D721Med (cell line): Measurements from ENCODE around the gene LIPA.
A peak's percentile ranks its signal among the peaks of the same experiment; 100 is the strongest.

Experiments used
- DNase-seq: peaks from one replicate; pipeline ENCODE4 v3.0.0; 2011; ENCODE audit warnings: low spot score; ENCODE audit not compliant: insufficient read length
- FAIRE-seq: peaks from 2 replicates; lab custom pipeline; 2011; peaks lifted over from hg19 to GRCh38; lab: Jason Lieb, UNC
- TF ChIP-seq, protein P1 (sequence below): IDR thresholded peaks from 2 replicates; pipeline ENCODE4 v1.5.1; 2012; ENCODE audit warnings: mild to moderate bottlenecking, control low read depth; ENCODE audit not compliant: insufficient read depth; ENCODE audit errors: missing control alignments

The LIPA gene

GRCh38 chr10:89228962-89229361, 22.6 kb downstream of the LIPA start:
- FAIRE-seq (no peak), DNase-seq (no peak)
- TF ChIP-seq, protein P1, sequence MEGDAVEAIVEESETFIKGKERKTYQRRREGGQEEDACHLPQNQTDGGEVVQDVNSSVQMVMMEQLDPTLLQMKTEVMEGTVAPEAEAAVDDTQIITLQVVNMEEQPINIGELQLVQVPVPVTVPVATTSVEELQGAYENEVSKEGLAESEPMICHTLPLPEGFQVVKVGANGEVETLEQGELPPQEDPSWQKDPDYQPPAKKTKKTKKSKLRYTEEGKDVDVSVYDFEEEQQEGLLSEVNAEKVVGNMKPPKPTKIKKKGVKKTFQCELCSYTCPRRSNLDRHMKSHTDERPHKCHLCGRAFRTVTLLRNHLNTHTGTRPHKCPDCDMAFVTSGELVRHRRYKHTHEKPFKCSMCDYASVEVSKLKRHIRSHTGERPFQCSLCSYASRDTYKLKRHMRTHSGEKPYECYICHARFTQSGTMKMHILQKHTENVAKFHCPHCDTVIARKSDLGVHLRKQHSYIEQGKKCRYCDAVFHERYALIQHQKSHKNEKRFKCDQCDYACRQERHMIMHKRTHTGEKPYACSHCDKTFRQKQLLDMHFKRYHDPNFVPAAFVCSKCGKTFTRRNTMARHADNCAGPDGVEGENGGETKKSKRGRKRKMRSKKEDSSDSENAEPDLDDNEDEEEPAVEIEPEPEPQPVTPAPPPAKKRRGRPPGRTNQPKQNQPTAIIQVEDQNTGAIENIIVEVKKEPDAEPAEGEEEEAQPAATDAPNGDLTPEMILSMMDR: no peak

DNA sequence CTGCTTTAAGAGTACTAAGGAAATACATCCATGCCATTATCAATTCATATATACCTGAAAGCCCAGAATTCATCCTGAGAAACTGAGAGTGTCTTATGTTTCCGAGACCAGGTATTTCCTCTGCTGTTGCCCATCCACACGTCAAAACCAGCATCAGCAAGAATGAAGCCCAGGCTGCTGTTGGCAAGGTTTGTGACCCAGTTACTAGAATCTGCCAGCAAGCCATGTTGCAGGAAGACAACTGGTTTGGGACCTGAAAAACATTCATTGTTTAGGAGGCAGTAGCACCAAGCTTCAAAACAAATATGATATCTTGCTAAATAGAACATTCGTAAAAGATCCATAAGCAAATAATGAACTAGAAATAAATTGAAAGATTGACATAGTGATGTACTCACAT, 23.4 kb downstream of the LIPA start:
- DNase-seq (no peak), FAIRE-seq (no peak)
- TF ChIP-seq, protein P1: no peak

- TF ChIP-seq, protein P1: no peak
- FAIRE-seq (no peak), DNase-seq (no peak)
Measured at GRCh38 chr10:89226891-89227290, 24.7 kb downstream of the LIPA start.

GRCh38 chr10:89224739-89225443, 26.7 kb downstream of the LIPA start:
- DNase-seq (no peak), FAIRE-seq (no peak)
- TF ChIP-seq, protein P1: peak; percentile 13

GRCh38 chr10:89221919-89222318, 29.7 kb downstream of the LIPA start:
- no peak for FAIRE-seq
- no peak for DNase-seq
- TF ChIP-seq, protein P1: no peak

GRCh38 chr10:89219513-89220218, 31.9 kb downstream of the LIPA start:
- DNase-seq (no peak), FAIRE-seq (no peak)
- TF ChIP-seq, protein P1: no peak
